CD4-positive, alpha-beta T cell (primary cell): ENCODE measurements around the gene PLXNB3. TPM values are rescaled to one million over a fixed set of nuclear protein-coding genes. Genes with fewer than 3 reads are reported as not detected.

Experiments
- ATAC-seq: fragments of 200-7000 bp; cut with Tn5 transposase; one replicate; pipeline ENCODE4 v1.10.0; 2022; ENCODE audit warnings: mild to moderate bottlenecking; ENCODE audit not compliant: poor library complexity
- CTCF ChIA-PET: fragments of 350-600 bp; sonication (Branson Sonifier 250); formaldehyde crosslinking; loops from one replicate; lab custom pipeline; 2021; ENCODE audit warnings: antibody characterized with exemption, inconsistent platforms; lab: Charles Lee
- POLR2A ChIA-PET: fragments of 350-600 bp; sonication (Branson Sonifier 250); formaldehyde crosslinking; loops from one replicate; lab custom pipeline; 2021; ENCODE audit warnings: antibody characterized with exemption, inconsistent platforms; lab: Charles Lee
- DNase-seq, 14 experiments: peaks; one replicate each; pipeline ENCODE4 v3.0.0-alpha.2; 2013 to 2020; ENCODE audit warnings: mixed read lengths in 2 of 14
- H3K27ac ChIP-seq, 2 donors: one replicate each; pipeline versions ENCODE4 v1.5.1 to v1.7.0; 2013; ENCODE audit warnings: low read length in 2 of 2, low read depth in 1 of 2, mild to moderate bottlenecking in 1 of 2
- H3K27me3 ChIP-seq, 2 experiments: 1 replicate in 1 of 2; 2 replicates in 1 of 2; pipeline versions ENCODE4 v1.6.1 to v1.7.0; 2013; ENCODE audit warnings: low read length in 2 of 2, control low read depth in 1 of 2, mild to moderate bottlenecking in 1 of 2, moderate library complexity in 1 of 2; ENCODE audit not compliant: insufficient read depth in 2 of 2, control insufficient read depth in 1 of 2
- H3K36me3 ChIP-seq: one replicate; pipeline ENCODE4 v1.6.1; 2013; ENCODE audit warnings: low read length, control low read depth; ENCODE audit not compliant: insufficient read depth
- H3K4me1 ChIP-seq: one replicate; pipeline ENCODE4 v1.6.1; 2013; ENCODE audit warnings: low read length, control low read depth; ENCODE audit not compliant: insufficient read depth
- H3K4me3 ChIP-seq: one replicate; pipeline ENCODE4 v1.5.1; 2013; ENCODE audit warnings: mild to moderate bottlenecking, low read length, moderate library complexity
- H3K9me3 ChIP-seq, 2 experiments: 1 replicate in 1 of 2; 2 replicates in 1 of 2; pipeline versions ENCODE4 v1.6.1 to v1.7.0; 2013; ENCODE audit warnings: low read length in 2 of 2, mild to moderate bottlenecking in 2 of 2, control low read depth in 1 of 2, moderate library complexity in 1 of 2; ENCODE audit not compliant: control insufficient read depth in 1 of 2, insufficient read depth in 1 of 2
- H3K27ac Mint-ChIP-seq: one replicate; pipeline ENCODE4 v1.8.0; 2020; ENCODE audit warnings: mixed read lengths
- H3K27me3 Mint-ChIP-seq: one replicate; pipeline ENCODE4 v1.8.0; 2021; ENCODE audit warnings: mixed read lengths
- H3K36me3 Mint-ChIP-seq: one replicate; pipeline ENCODE4 v1.8.0; 2021; ENCODE audit warnings: low read depth, mixed read lengths
- H3K4me1 Mint-ChIP-seq: one replicate; pipeline ENCODE4 v1.8.0; 2021; ENCODE audit warnings: low read depth, mixed read lengths
- H3K4me3 Mint-ChIP-seq: one replicate; pipeline ENCODE4 v1.8.0; 2020; ENCODE audit warnings: mild to moderate bottlenecking, mixed read lengths
- H3K9me3 Mint-ChIP-seq: one replicate; pipeline ENCODE4 v1.8.0; 2020; ENCODE audit warnings: mixed read lengths
- CTCF ChIP-seq: fragments of 200-600 bp; IDR thresholded peaks from one replicate; pipeline ENCODE4 v1.8.0; 2022; ENCODE audit warnings: antibody characterized with exemption, mild to moderate bottlenecking
- intact Hi-C, 2 experiments: fragments of 100-400 bp; cut with DNase I in 1 of 2; cut with micrococcal nuclease in 1 of 2; formaldehyde crosslinking; loops; one replicate each; pipeline versions ENCODE4 v1.15.1 to v1.9.0; 2023 to 2025; cut with DNase I, micrococcal nuclease
- total RNA-seq, 174 experiments: library from RNA in 2 of 174; stranded (reverse) in 2 of 174; gene quantifications; one replicate each; pipeline ENCODE4 v1.2.3 and lab custom pipeline; 2021 to 2026

Gene PLXNB3
- total RNA-seq, 2 experiments from 2014 or later, result not detected

- Histone ChIP-seq H3K4me1 (peaks cover 5% of the 10 kb centered on the region), H3K27me3 (no peaks in the 10 kb centered on the region), H3K9me3 (no peaks in the 10 kb centered on the region), H3K27ac (no peak overlapping the region), H3K4me3 (no peak overlapping the region), H3K36me3 (no peaks in the 10 kb centered on the region)
- ATAC-seq (no peak), DNase-seq (peak in 2 of 14 experiments; percentile 2 to 6)
- Mint-ChIP-seq H3K36me3 (no peaks in the 10 kb centered on the region), H3K27me3 (no peaks in the 10 kb centered on the region), H3K4me3 (no peak overlapping the region), H3K27ac (no peak overlapping the region), H3K9me3 (no peaks in the 10 kb centered on the region), H3K4me1 (peaks cover 4% of the 10 kb centered on the region)
- CTCF ChIA-PET, result no interaction called here
- POLR2A ChIA-PET, result no interaction called here
- TF ChIP-seq CTCF, result no peak
- intact Hi-C loops, result loop anchor here in 1 of 2 experiments (10.0 kb wide), 1 partner anchor 122 kb away; the partner anchor contains the start of gene L1CAM
Observed at GRCh38 chrX:153762626-153763173, 1.3 kb upstream of the PLXNB3 start.

GRCh38 chrX:153763298-153763932 lies 634 bp upstream of the PLXNB3 start:
- Histone ChIP-seq H3K4me1 (peaks cover 9% of the 10 kb centered on the region), H3K9me3 (no peaks in the 10 kb centered on the region), H3K27ac (no peak overlapping the region), H3K4me3 (no peak overlapping the region), H3K36me3 (no peaks in the 10 kb centered on the region), H3K27me3 (no peaks in the 10 kb centered on the region)
- H3K9me3 Mint-ChIP-seq, result no peaks in the 10 kb centered on the region
- POLR2A ChIA-PET, result no interaction called here
- CTCF ChIA-PET, result interaction anchor here (0.6 to 1.4 kb wide), 5 partner anchors 10 to 184 kb away, joined by 3 to 4 read pairs (median 3); partner anchors contain the start of gene RENBP
- intact Hi-C loops, result loop anchor here in 1 of 2 experiments (10.0 kb wide), 1 partner anchor 121 kb away; the partner anchor contains the start of gene L1CAM
- H3K27me3 Mint-ChIP-seq, result no peaks in the 10 kb centered on the region
- ATAC-seq (no peak), DNase-seq (peak in 2 of 14 experiments; percentile 2 to 6)
- H3K27ac Mint-ChIP-seq, result no peak overlapping the region
- peaks cover 4% of the 10 kb centered on the region for H3K4me1 Mint-ChIP-seq
- no peak overlapping the region for H3K4me3 Mint-ChIP-seq
- TF ChIP-seq CTCF, result no peak
- no peaks in the 10 kb centered on the region for H3K36me3 Mint-ChIP-seq

GRCh38 chrX:153764786-153765137 lies 713 bp downstream of the PLXNB3 start:
- POLR2A ChIA-PET, result no interaction called here

More at GRCh38 chrX:153764786-153765137, 713 bp downstream of the PLXNB3 start:
- ATAC-seq, result no peak
- DNase-seq, result peak in 1 of 14 experiments; percentile 5
- Histone ChIP-seq H3K9me3 (no peaks in the 10 kb centered on the region), H3K27ac (no peak overlapping the region), H3K27me3 (no peaks in the 10 kb centered on the region), H3K4me1 (peaks cover 9% of the 10 kb centered on the region), H3K36me3 (no peaks in the 10 kb centered on the region), H3K4me3 (no peak overlapping the region)
- Mint-ChIP-seq H3K4me3 (no peak overlapping the region), H3K36me3 (no peaks in the 10 kb centered on the region), H3K4me1 (peaks cover 4% of the 10 kb centered on the region), H3K27ac (no peak overlapping the region), H3K27me3 (no peaks in the 10 kb centered on the region), H3K9me3 (no peaks in the 10 kb centered on the region)
- TF ChIP-seq CTCF, result no peak
- intact Hi-C loops, result loop anchor here (1.0 to 10.0 kb wide), 3 partner anchors 120 to 189 kb away; partner anchors contain the start of gene L1CAM (in 1 of the 2)
- CTCF ChIA-PET, result interaction anchor here (0.7 to 1.1 kb wide), 2 partner anchors 13 to 181 kb away, joined by 3 to 4 read pairs; no protein-coding TSS in a partner anchor
